ENCODE results near the gene NANS.

The NANS gene

GRCh38 chr9:98038958-98039357 is 17.6 kb upstream of the NANS start:
- in situ Hi-C loops (cut with MboI; ENCODE audit: low sequenced_read_pairs) = no loop called here

DNA sequence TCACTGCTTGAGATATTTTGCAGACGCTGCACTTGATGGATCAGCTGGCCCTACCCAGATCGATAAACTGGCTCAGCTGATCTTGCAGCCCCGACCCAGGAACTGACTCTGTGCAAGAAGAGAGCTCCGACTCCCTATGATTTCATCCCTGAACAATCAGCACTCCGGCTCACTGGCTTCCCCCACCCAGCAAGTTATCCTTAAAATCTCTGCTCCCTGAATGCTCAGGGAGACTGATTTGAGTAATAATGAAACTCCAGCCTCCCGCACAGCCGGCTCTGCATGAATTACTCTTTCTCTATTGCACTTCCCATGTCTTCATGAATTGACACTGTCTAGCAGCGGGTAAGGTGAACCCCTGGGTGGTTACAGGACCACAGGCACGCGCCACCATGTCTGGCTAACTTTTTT is 16.9 kb upstream of the NANS start:
- in situ Hi-C loops (cut with MboI; ENCODE audit: low sequenced_read_pairs) = no loop called here

- in situ Hi-C loops (cut with MboI; ENCODE audit: low sequenced_read_pairs) = no loop called here
These were observed 16.3 kb upstream of the NANS start for GRCh38 chr9:98040212-98040611.

DNA sequence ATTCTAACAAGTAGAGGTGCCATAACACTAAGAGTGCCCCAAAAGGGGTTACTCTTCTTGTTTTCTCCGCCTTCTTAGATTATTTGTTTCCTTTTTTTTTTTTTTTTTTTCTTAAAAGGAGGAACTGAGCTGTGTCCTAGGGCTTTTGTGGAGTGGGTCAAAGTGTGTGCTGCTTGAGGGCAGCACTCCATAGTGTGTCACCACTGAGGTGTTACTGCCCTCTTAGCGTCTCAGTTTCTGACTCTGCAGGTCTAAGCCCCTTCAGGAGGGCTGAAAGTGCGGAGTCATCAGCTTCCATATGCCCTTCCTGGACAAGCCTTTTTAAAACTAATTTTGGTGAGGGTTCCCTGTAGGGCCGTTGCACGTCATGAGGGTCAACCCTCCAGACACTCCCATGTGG is 12.6 kb upstream of the NANS start:
- in situ Hi-C loops (cut with MboI; ENCODE audit: low sequenced_read_pairs) = no loop called here

DNA sequence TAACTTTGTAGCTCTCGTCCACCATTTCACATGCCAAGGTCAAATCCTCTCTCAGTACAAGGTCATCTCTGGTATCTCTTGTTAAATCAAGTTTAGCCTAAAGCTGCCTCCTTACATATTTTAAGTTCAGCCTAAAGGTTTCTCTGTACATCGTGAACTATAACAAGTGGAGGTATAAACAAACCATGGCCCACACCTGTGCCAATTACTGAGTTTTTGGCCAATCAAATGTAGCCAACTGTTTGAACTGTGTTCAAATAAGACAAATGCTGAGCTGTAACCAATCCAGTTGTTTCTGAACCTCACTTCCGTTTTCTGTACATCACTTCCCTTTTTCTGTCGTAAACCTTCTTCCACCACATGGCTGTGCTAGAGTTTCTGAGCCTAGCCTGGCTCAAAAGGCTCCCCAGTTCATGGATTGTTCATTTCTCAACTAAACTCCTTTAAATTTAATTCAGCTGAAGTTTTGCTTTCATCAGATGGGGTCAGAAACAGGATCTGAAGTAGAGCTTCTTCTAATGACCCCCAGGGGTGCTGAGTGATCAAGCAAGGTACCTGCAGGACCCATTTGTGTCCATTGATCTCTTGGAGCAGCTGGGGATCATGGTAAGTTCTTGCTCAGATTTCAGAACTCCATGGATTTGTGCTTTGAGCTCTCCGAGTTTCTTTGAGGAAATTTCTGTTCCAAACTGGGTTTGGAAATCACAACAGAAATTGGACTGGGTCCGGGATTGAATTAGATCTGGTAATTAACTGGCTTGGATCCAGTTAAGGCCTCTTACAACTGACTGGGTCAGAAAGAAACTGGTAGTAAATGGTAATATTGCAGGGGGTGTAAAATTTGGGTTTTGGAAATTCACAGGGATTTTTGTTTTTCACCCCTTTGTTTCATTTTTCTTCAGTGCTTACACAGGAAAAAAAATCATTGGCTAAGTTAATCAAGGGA is 11.0 kb upstream of the NANS start:
- in situ Hi-C loops (cut with MboI; ENCODE audit: low sequenced_read_pairs) = no loop called here

DNA sequence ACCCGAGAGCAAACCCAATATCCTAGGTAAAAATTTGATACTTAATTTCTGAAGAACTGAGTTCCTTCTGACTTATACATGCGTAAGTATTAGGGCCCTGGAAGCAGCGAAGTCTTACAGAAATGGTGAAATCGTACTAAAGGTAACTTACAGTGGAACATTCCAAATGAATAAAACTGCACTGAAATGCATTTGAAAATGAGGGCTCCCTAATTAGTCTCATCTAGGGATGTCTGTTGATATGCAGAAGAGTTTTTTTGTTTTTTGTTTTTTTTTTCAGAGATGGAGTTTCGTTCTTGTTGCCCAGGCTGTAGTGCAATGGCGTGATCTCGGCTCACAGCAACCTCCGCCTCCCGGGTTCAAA is 10.4 kb upstream of the NANS start:
- in situ Hi-C loops (cut with MboI; ENCODE audit: low sequenced_read_pairs) = no loop called here

DNA sequence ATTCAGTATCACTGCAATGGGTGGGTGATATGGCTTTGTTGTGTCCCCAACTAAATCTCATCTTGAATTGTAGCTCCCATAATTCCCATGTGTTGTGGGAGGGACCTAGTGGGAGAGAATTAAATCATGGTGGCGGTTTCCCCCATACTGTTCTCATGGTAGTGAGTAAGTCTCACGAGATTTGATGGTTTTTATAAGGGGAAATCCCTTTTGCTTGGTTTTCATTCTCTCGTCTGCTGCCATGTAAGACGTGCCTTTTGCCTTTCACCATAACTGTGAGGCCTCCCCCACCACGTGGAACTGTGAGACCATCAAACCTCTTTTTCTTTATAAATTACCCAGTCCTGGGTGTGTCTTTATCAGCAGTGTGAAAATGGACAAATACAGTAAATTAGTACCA is 9.5 kb upstream of the NANS start:
- in situ Hi-C loops (cut with MboI; ENCODE audit: low sequenced_read_pairs) = no loop called here

DNA sequence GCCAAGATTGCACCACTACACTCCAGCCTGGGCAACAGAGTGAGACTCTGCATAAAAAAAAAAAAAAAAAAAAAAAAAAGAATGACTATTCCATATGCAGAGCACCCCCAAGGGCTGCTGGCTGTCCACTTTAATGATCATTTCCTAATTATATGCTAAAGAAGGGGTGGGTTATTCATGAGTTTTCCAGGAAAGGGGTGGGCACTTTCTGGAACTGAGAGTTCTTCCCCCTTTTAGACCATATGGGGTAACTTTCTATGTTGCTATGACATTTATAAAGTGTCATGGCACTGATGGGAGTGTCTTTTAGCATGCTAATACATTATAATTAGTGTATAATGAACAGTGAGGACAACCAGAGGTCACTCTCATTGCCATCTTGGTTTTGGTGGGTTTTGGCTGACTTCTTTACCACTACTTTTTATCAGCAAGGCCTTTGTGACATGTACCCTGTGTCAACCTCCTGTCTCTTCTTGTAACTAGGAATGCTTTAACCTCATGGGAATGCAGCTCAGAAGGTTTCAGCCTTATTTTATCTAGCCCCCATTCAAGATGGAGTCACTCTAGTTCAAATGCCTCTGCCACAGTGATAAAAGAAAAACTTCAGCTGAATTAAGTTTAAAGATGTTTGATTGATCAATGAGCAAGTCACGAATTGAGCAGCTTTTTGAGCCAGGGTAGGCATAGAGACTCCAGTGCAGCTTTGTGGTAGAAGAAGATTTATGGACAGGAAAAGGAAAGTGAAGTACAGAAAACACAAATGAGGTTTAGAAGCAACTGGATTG is 7.1 kb upstream of the NANS start:
- in situ Hi-C loops (cut with MboI; ENCODE audit: low sequenced_read_pairs) = no loop called here

- in situ Hi-C loops (cut with MboI; ENCODE audit: low sequenced_read_pairs) = no loop called here
These were observed 6.2 kb upstream of the NANS start for GRCh38 chr9:98050351-98050750.

DNA sequence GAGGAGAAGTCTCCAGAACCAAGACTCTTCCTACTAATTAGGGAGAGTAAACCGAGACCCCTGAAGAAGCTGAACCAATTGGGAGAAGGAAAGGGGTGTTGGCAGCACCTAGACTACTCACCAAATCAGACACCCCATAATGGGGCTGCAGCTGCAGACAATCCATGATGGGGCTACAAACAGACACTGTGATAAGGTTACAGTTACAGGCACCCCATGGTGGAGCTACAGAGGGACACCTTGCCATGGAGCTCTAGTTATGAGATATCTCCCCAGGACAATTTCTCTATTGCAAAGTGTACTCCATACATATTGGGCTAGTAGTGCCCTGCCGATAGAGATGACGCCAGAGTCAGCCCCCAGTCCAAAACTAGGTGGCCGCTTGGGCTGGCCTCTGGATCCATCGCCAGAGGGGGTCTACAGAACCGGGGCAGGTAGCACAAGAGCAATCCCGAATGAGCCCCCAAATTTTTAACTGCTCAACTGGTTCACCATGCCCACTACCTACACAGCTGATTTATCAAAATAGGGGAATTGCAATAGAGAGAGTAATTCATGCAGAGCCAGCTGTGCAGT is 2.1 kb upstream of the NANS start:
- in situ Hi-C loops (cut with MboI; ENCODE audit: low sequenced_read_pairs) = no loop called here

- in situ Hi-C loops (cut with MboI; ENCODE audit: low sequenced_read_pairs) = no loop called here
These were observed 737 bp downstream of the NANS start for GRCh38 chr9:98057138-98057799.

GRCh38 chr9:98062161-98062560 is 5.6 kb downstream of the NANS start:
- in situ Hi-C loops (cut with MboI; ENCODE audit: low sequenced_read_pairs) = no loop called here

DNA sequence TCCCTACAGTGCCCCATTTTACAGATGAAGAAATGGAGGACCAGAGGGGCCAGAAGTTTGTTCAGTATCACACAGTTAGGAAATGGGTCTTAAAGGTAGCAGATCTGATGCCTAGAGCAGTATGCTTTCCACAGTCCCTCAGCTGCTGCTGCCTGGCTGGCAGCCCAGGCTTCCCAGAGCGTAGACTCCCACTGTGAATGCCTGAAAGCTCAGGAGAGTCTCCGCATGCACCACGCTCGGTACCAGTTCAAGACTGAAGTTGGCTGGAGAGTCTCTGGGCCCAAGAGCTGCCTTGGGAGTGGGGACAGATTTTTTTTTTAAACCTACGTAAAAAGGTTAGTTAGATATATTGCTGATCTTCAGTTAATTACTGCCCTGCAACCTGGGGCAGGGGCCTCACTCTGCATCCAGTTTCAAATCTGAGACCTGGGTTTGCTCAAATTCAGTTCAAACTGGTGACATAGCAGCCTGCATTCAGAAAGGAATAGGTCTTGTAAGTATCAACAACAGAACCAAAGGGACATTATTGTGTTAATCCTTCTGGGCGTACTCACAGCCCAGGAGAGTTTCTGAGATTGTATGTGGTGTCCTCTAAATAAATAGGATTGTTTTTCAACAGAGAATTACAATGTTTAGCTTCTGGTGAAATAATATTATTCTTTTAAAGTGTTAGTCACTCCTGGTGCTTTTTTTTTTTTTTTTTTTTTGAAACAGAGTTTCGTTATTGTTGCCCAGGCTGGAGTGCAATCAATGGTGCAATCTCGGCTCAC is 8.3 kb downstream of the NANS start:
- in situ Hi-C loops (cut with MboI; ENCODE audit: low sequenced_read_pairs) = no loop called here

GRCh38 chr9:98066235-98066634 is 9.7 kb downstream of the NANS start:
- in situ Hi-C loops (cut with MboI; ENCODE audit: low sequenced_read_pairs) = no loop called here

DNA sequence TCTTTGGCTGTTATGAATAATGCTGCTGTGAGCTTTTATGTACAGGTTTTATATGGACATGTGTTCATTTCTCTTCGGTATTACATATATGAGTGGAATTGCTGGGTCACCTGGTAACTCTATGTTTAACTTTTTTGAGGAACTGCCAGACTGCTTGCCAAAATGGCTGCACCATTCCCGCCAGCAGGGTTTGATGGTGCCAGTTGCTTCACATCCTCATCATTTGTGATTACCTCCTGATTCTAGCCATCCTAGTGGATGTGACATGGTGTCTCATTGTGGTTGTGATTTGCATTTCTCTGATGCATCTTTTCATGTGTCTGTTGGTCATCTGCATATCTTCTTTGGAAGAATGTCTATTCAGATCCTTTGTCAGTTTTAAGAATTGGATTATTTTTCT is 10.7 kb downstream of the NANS start:
- in situ Hi-C loops (cut with MboI; ENCODE audit: low sequenced_read_pairs) = no loop called here

DNA sequence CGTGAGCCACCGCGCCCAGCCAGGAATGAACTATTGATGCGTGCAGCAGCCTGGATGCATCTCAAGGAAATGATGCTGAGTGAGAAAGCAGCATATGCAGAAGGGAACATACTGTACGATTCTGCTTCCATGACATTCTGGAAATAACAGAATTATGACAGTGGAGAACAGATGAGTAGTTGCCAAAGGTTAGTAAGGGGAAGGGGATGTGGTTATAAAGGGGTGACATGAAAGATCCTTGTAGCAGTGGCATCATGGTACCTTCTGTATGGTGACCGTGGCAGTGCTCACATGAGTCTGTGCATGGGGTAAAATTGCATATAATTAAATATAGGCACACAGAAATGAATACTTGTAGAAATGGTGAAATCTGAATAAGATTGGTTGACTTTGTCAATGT is 13.0 kb downstream of the NANS start:
- in situ Hi-C loops (cut with MboI; ENCODE audit: low sequenced_read_pairs) = no loop called here

- in situ Hi-C loops (cut with MboI; ENCODE audit: low sequenced_read_pairs) = loop anchor here (10.0 kb wide), 1 partner anchor 204 kb away; no protein-coding TSS in a partner anchor
These were observed 14.2 kb downstream of the NANS start for GRCh38 chr9:98070704-98071103.

GRCh38 chr9:98071737-98072136 is 15.2 kb downstream of the NANS start:
- in situ Hi-C loops (cut with MboI; ENCODE audit: low sequenced_read_pairs) = loop anchor here (10.0 kb wide), 1 partner anchor 203 kb away; no protein-coding TSS in a partner anchor

GRCh38 chr9:98074115-98074990 is 17.8 kb downstream of the NANS start:
- in situ Hi-C loops (cut with MboI; ENCODE audit: low sequenced_read_pairs) = loop anchor here (10.0 kb wide), 1 partner anchor 200 kb away; no protein-coding TSS in a partner anchor
